Measurements from ENCODE around the gene DAPK2. TPM values are rescaled to one million over a fixed set of nuclear protein-coding genes. Genes with fewer than 3 reads are reported as not detected.

DAPK2 gene
- total RNA-seq (1 to 10 TPM; 4.4 to 5.5 TPM), polyA plus RNA-seq (2.2 TPM)

DNA sequence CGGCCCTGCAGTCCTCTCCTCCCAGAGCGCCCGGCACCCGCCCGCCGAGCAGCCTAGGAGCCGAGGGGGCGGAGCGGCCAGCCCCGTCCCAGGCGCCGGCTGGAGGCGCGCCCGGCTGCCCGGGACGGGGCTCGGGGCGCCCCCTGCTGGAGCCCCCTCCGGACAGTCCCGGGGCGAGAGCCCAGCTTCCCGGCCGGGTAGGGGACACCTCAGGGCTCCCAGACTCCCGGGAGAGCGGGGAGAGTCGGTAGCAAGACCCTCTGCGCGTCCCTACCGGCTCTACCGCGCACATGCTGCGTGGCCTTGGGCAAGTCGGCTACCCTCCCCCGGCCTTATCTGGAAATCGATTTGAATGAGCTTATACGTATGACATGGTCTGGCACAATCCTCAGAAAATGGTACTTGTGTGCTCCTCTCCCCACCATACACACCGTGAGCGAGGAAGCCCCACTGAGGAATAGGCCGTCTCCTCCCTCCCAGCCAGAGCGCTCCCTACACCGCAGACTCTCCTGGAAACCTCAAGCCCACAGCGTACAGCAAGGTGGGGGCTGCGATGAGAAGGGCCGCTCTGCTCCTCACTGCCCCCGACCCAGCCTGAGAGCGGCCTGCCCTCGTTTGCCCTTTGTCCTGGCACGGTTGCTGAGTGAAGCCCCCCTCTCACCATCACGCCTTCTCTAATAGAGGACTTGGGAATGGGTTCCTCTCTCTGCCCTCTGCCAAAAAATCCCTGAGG lies at the start of gene DAPK2:
DAPK2 (minus strand) TSS at position 65 of the 733 bp plus-strand sequence. CDS start 6,224 bp downstream, outside the sequence.
- Mint-ChIP-seq H3K27ac (peak within 1 kb of the TSS in 7 of 8 donors; percentile 61 to 91 (median 88)), H3K4me1 (peaks cover 12 to 29% (median 16%) of the 10 kb centered on the region in 3 donors), H3K27me3 (peaks cover 4 to 8% of the 10 kb centered on the region in 2 donors), H3K36me3 (peaks cover 0 to 2% (median 0%) of the 10 kb centered on the region in 3 donors), H3K9me3 (no peaks in the 10 kb centered on the region), H3K4me3 (peak within 1 kb of the TSS; percentile 82 to 89 (median 84))
- H3K36me3 ChIP-seq (ENCODE audit: insufficient read depth, low read length), result no peaks in the 10 kb centered on the region
- H3K4me1 ChIP-seq (ENCODE audit: insufficient read depth, low read length), result peaks cover 5% of the 10 kb centered on the region
- H3K27me3 ChIP-seq (ENCODE audit: insufficient read depth, low read length, poor library complexity, severe bottlenecking), result no peaks in the 10 kb centered on the region
- POLR2A ChIA-PET, result interaction anchor here (0.6 to 1.3 kb wide), 6 partner anchors 17 to 436 kb away, joined by 3 to 5 read pairs (median 4); no protein-coding TSS in a partner anchor
- peak within 1 kb of the TSS; percentile 51 for H3K4me3 ChIP-seq (ENCODE audit: low read length)
- DNase-seq, result peak; percentile 61 to 77 (median 67)
- H3K27ac ChIP-seq (ENCODE audit: low read depth, low read length), result no peak within 1 kb of the TSS
- H3K9me3 ChIP-seq (ENCODE audit: low read length), result no peaks in the 10 kb centered on the region
- CTCF ChIA-PET, result interaction anchor here (0.6 to 5.5 kb wide), 44 partner anchors 8 to 437 kb away, joined by 3 to 72 read pairs (median 4); no protein-coding TSS in a partner anchor

DNA sequence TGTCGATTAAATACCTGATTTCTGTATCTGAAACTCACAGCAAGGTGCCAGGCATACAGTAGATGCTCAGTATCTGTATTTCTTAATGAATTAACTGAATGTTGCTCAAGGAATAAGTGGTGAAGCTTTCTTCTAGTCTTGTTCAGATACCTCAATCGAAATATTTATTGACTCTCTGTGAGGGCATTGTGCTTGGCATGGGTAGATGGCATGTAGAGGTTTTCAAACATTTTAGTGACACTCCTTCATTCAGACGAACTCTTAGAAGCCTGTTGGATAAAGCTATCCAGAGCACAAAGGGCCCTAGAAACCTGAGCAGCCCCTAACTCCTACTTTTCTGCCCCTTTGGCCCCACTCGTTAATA lies 49.1 kb upstream of the DAPK2 start:
- peak overlapping the region; percentile 98 for H3K4me3 ChIP-seq (ENCODE audit: low read length)
- peaks cover 53% of the 10 kb centered on the region for H3K4me1 ChIP-seq (ENCODE audit: insufficient read depth, low read length)
- ChIA-PET POLR2A (interaction anchor here (0.6 to 2.0 kb wide), 3 partner anchors 58 to 575 kb away, joined by 5 to 12 read pairs (median 9); partner anchors contain the start of gene PPIB), CTCF (interaction anchor here (0.9 kb wide), 1 partner anchor 57 kb away, joined by 3 read pairs; no protein-coding TSS in a partner anchor)
- H3K4me1 Mint-ChIP-seq, result peaks cover 74 to 88% (median 79%) of the 10 kb centered on the region in 3 donors
- H3K4me3 Mint-ChIP-seq, result peak overlapping the region; percentile 93 to 99 (median 97)
- no peak for DNase-seq
- no peaks in the 10 kb centered on the region for H3K9me3 Mint-ChIP-seq
- H3K27ac Mint-ChIP-seq, result peak overlapping the region; percentile 90 to 100 (median 97)
- no peaks in the 10 kb centered on the region for H3K36me3 ChIP-seq (ENCODE audit: insufficient read depth, low read length)
- H3K27me3 Mint-ChIP-seq, result no peaks in the 10 kb centered on the region
- H3K36me3 Mint-ChIP-seq, result peaks cover 0 to 26% (median 0%) of the 10 kb centered on the region in 3 donors
- no peaks in the 10 kb centered on the region for H3K27me3 ChIP-seq (ENCODE audit: insufficient read depth, low read length, poor library complexity, severe bottlenecking)
- no peaks in the 10 kb centered on the region for H3K9me3 ChIP-seq (ENCODE audit: low read length)
- peak overlapping the region; percentile 79 for H3K27ac ChIP-seq (ENCODE audit: low read depth, low read length)

DNA sequence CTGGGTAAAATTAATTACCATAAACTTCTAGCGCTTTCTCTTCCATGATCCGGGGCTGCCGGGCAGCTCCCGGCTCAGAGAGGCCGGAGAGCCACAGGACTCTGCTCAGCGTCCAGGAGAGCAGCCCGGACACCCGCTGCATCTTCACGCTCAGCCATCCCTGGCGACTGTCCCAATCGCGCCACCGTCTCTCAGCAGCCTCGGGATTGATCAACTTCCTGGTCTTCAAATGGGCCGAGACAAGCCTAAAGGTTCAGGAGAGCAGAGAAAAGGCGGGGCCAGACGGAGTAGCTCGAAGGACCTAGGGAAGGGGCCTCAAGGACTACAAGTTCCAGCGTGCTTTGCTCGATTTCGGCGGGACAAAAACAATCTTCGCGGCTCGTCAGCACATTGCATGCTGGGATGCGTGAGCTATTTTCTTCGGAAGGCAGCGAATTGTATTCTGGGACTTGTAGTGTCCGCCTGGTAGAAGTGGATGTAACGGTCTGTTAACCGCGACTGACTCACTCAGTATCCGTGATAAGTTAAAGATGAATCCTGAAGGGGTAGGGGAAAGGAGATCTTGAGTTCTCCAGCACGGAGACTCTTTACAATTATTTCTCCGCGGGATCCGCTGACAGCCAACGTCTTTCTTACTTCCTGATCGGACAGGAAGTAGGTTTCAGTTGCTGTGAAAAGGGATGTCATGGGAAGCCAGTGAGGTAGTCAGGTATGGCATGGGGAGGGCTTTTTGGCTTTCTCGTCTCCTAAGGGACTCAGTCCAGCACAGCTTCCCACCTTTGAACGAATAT lies 47.5 kb upstream of the DAPK2 start, which contains the start of gene CIAO2A:
CIAO2A (minus strand) TSS at position 212 of the 791 bp plus-strand sequence; CDS start at position 142, 70 bp downstream.
- H3K4me3 ChIP-seq (ENCODE audit: low read length), result peak within 1 kb of the TSS; percentile 98
- CTCF ChIA-PET, result interaction anchor here (0.7 to 1.6 kb wide), 6 partner anchors 18 to 748 kb away, joined by 3 to 5 read pairs (median 4); partner anchors contain the start of gene PLEKHO2

DNA sequence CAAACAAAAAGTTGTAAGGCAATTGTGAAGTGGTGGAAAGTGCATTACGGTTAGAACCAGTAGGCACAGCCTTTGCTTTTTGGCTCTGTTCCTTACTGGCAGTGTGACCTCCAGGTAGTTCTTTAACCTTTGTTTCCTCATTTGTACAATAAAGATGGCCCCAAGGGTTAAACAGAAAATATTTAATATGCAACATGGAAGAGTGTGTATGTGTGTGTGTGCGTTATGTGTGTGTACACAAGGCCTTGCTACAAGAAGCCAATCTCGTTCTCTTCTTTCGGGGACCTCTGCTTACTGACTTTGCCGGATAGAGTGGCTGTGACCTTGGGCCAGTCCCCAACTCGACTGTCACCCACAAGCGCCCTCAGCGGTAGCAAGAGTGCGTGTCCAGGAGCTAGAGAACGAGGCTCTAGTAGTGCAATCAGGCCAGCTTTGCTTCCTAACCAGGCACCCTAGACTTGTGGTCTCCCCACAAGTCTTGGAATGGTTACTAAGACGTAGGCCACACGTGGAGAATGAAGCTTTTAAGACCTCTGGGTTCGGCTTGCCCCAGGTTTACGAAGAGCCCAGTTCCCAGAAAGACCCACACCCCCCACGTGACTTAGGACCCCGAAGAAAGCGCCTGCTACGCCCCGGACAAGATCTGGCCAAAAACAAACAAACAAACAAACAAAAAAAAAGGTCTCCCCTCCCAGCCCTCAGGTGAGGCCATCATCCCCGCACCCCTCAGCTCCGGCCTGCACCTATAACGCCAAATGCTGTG lies 46.8 kb upstream of the DAPK2 start:
- Histone ChIP-seq H3K27me3 (ENCODE audit: insufficient read depth, low read length, poor library complexity, severe bottlenecking) (no peaks in the 10 kb centered on the region), H3K27ac (ENCODE audit: low read depth, low read length) (peak overlapping the region; percentile 88), H3K9me3 (ENCODE audit: low read length) (no peaks in the 10 kb centered on the region), H3K36me3 (ENCODE audit: insufficient read depth, low read length) (peaks cover 4% of the 10 kb centered on the region), H3K4me3 (ENCODE audit: low read length) (peak overlapping the region; percentile 98), H3K4me1 (ENCODE audit: insufficient read depth, low read length) (peaks cover 44% of the 10 kb centered on the region)
- CTCF ChIA-PET, result interaction anchor here (1.5 to 1.6 kb wide), 3 partner anchors 27 to 483 kb away, joined by 4 to 5 read pairs (median 4); no protein-coding TSS in a partner anchor
- peak overlapping the region; percentile 93 to 99 (median 97) for H3K4me3 Mint-ChIP-seq
- no peaks in the 10 kb centered on the region for H3K9me3 Mint-ChIP-seq
- no peaks in the 10 kb centered on the region for H3K27me3 Mint-ChIP-seq
- peaks cover 66 to 82% (median 75%) of the 10 kb centered on the region in 3 donors for H3K4me1 Mint-ChIP-seq
- DNase-seq, result peak in 4 of 5 donors; percentile 3 to 55 (median 27)
- POLR2A ChIA-PET, result interaction anchor here (0.9 to 1.3 kb wide), 10 partner anchors 60 to 1092 kb away, joined by 3 to 9 read pairs (median 4); partner anchors contain the start of genes CLPX, PPIB and USP3
- peaks cover under 1 to 43% (median 8%) of the 10 kb centered on the region in 3 donors for H3K36me3 Mint-ChIP-seq
- peak overlapping the region; percentile 91 to 99 (median 98) for H3K27ac Mint-ChIP-seq

More for the DNA sequence above, 47.5 kb upstream of the DAPK2 start, which contains the start of gene CIAO2A:
- H3K27me3 Mint-ChIP-seq, result no peaks in the 10 kb centered on the region
- POLR2A ChIA-PET, result interaction anchor here (0.9 to 1.3 kb wide), 11 partner anchors 23 to 1092 kb away, joined by 3 to 9 read pairs (median 4); partner anchors contain the start of genes CLPX, PPIB and USP3
- Histone ChIP-seq H3K36me3 (ENCODE audit: insufficient read depth, low read length) (no peaks in the 10 kb centered on the region), H3K9me3 (ENCODE audit: low read length) (no peaks in the 10 kb centered on the region), H3K4me1 (ENCODE audit: insufficient read depth, low read length) (peaks cover 49% of the 10 kb centered on the region), H3K27me3 (ENCODE audit: insufficient read depth, low read length, poor library complexity, severe bottlenecking) (no peaks in the 10 kb centered on the region), H3K27ac (ENCODE audit: low read depth, low read length) (peak within 1 kb of the TSS; percentile 88)
- H3K4me1 Mint-ChIP-seq, result peaks cover 70 to 85% (median 78%) of the 10 kb centered on the region in 3 donors
- peaks cover 0 to 36% (median 4%) of the 10 kb centered on the region in 3 donors for H3K36me3 Mint-ChIP-seq
- H3K4me3 Mint-ChIP-seq, result peak within 1 kb of the TSS; percentile 93 to 99 (median 97)
- H3K27ac Mint-ChIP-seq, result peak within 1 kb of the TSS; percentile 91 to 99 (median 98)
- DNase-seq, result peak; percentile 80 to 94 (median 87)
- no peaks in the 10 kb centered on the region for H3K9me3 Mint-ChIP-seq

DNA sequence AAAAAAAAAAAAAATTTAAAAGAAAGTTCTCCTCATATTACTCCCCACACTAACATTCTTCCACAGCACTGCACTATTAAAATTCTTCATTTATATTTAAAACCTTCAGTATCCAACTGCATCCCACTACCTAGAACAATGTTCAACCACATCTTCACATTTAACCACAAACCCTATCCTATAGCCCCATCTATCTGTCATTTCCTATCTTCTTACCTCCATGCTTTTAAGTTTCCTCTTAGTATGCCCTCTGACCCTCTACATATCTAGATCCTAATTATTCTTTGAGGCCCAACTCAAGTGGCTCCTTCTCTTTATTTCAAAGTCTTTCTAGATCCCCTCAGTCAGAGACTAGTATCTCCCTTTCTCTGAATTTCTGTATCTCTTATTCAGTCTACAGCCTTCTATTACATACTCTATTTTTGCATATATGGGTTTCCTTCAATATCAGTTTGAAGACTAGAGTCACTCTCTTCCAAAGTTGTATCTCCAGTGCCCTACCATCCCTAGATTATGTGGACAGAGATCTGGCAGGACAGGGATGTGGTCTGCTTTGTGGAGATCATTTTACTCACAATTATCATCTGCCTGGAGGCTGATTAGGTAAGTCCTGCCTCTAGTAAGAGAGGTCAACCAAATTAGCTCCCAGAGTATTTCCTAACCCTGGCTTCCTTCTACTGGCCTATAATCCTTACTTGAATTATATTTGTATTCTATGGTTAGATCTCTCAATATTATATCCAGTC lies 46.0 kb upstream of the DAPK2 start:
- H3K4me3 ChIP-seq (ENCODE audit: low read length), result peak overlapping the region; percentile 98
- Mint-ChIP-seq H3K9me3 (no peaks in the 10 kb centered on the region), H3K4me1 (peaks cover 60 to 74% (median 67%) of the 10 kb centered on the region in 3 donors), H3K27ac (peak overlapping the region; percentile 82 to 99 (median 97)), H3K27me3 (no peaks in the 10 kb centered on the region), H3K36me3 (peaks cover 8 to 51% (median 11%) of the 10 kb centered on the region in 3 donors), H3K4me3 (peak overlapping the region; percentile 93 to 99 (median 97))
- ChIA-PET CTCF (no interaction called here), POLR2A (interaction anchor here (0.7 kb wide), 1 partner anchor 336 kb away, joined by 7 read pairs; no protein-coding TSS in a partner anchor)
- H3K36me3 ChIP-seq (ENCODE audit: insufficient read depth, low read length), result peaks cover 9% of the 10 kb centered on the region
- peak in 2 of 5 donors; percentile 29 to 33 for DNase-seq
- H3K27me3 ChIP-seq (ENCODE audit: insufficient read depth, low read length, poor library complexity, severe bottlenecking), result no peaks in the 10 kb centered on the region
- H3K4me1 ChIP-seq (ENCODE audit: insufficient read depth, low read length), result peaks cover 36% of the 10 kb centered on the region
- H3K27ac ChIP-seq (ENCODE audit: low read depth, low read length), result peak overlapping the region; percentile 88
- no peaks in the 10 kb centered on the region for H3K9me3 ChIP-seq (ENCODE audit: low read length)

DNA sequence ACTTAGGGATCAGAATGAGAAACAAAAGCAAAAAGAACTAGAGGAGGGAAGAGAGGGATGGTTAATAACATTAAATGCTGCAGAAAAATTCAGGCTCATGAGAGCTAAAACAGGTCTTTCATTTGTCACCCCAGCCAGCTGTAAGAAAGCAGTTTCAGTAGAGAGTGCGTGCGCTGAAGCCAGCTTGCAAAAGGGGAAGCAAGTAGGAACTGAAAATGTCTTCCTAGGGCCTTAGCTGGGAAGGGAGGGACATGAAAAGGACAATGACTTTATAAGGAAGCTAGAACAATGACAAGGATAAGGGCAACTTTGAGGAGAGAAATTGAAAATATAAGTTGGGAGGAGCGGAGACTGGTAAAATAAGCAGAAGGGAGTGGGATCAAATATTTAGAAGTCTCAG lies 44.2 kb upstream of the DAPK2 start:
- peak overlapping the region in 1 of 7 donors; percentile 78 for H3K4me3 Mint-ChIP-seq
- H3K4me1 Mint-ChIP-seq, result peaks cover 46 to 57% (median 52%) of the 10 kb centered on the region in 3 donors
- ChIA-PET POLR2A (interaction anchor here (0.6 kb wide), 1 partner anchor 164 kb away, joined by 5 read pairs; no protein-coding TSS in a partner anchor), CTCF (interaction anchor here (0.9 kb wide), 1 partner anchor 481 kb away, joined by 3 read pairs; no protein-coding TSS in a partner anchor)
- Histone ChIP-seq H3K4me3 (ENCODE audit: low read length) (no peak overlapping the region), H3K4me1 (ENCODE audit: insufficient read depth, low read length) (peaks cover 28% of the 10 kb centered on the region), H3K27me3 (ENCODE audit: insufficient read depth, low read length, poor library complexity, severe bottlenecking) (no peaks in the 10 kb centered on the region), H3K27ac (ENCODE audit: low read depth, low read length) (peak overlapping the region; percentile 12), H3K9me3 (ENCODE audit: low read length) (no peaks in the 10 kb centered on the region), H3K36me3 (ENCODE audit: insufficient read depth, low read length) (peaks cover 9% of the 10 kb centered on the region)
- H3K9me3 Mint-ChIP-seq, result no peaks in the 10 kb centered on the region
- peak overlapping the region in 2 of 8 donors; percentile 14 to 68 for H3K27ac Mint-ChIP-seq
- no peak for DNase-seq
- no peaks in the 10 kb centered on the region for H3K27me3 Mint-ChIP-seq
- peaks cover 8 to 46% (median 13%) of the 10 kb centered on the region in 3 donors for H3K36me3 Mint-ChIP-seq

Measured in CD8-positive, alpha-beta memory T cell (primary cell).